Measurements from ENCODE around the gene PNN.

DNA sequence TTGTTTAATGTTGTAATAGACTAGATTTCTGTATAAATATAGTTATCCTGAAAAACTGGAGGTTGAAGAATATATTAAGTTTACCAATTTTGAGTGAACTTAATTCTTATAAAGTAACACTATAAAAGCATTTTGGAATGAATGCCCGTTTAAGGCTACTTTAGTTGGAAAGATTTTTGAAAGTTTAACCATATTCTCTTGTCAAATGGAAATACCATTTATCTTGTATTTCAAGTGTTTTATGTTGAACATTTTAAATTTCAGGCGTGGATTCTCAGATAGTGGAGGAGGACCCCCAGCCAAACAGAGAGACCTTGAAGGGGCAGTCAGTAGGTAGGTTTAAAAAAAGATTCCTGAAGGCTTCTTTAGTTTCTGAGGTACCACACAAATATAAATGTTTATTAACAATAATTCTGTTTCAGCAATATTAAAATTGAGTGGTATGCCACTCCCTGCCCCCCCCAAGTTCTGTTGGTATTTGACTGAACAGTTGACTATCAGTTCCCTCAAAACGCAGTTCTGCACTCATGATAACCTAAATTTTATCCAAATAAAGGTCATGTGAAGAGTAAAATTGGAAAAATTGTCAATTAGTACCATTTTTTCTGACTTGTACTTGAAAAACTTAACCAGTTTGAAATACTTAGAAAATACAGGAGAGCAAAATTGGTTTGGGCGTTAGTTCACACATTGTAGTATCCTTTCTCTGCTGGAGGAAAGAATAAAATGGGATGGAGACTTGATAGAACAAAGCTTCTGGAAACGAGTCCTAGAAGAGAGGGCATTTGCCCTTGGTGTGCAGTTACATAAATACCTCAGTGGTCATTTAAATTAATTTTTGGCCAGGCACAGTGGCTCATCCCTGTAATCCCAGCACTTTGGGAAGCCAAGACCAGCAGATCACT, 1.5 kb downstream of the PNN start:
- TF ChIP-seq POLR2A (IDR thresholded peaks at IDR 0.05; ENCODE audit: low read depth, low read length) (no peak), STAT1 (conservative IDR thresholded peaks at IDR 0.05) (no peak), CBFB (IDR thresholded peaks at IDR 0.05; ENCODE audit: low read depth) (no peak), RFX5 (IDR thresholded peaks at IDR 0.05; ENCODE audit: low read depth, low read length) (no peak), NBN (IDR thresholded peaks at IDR 0.05) (no peak)

Measured in GM12878 (cell line).